ENCODE results near the gene SLC38A11.

GRCh38 chr2:164981217-164981990, 26.1 kb upstream of the SLC38A11 start:
- no peak for TF ChIP-seq PATZ1 (CRISPR knock-in tag; IDR thresholded peaks at IDR 0.05; ENCODE audit: borderline replicate concordance)
- TF ChIP-seq BACH2 (CRISPR knock-in tag; IDR thresholded peaks at IDR 0.05; ENCODE audit: borderline replicate concordance): no peak
- no peak for TF ChIP-seq ZFP3 (CRISPR knock-in tag; IDR thresholded peaks at IDR 0.05)
- no peak for TF ChIP-seq ZFP30 (CRISPR knock-in tag; IDR thresholded peaks at IDR 0.05)
- TF ChIP-seq TSHZ2 (CRISPR knock-in tag; IDR thresholded peaks at IDR 0.05): no peak
- TF ChIP-seq ZNF70 (CRISPR knock-in tag; IDR thresholded peaks at IDR 0.05): no peak
- TF ChIP-seq CSDC2 (CRISPR knock-in tag; IDR thresholded peaks at IDR 0.05): no peak
- TF ChIP-seq ARNTL (CRISPR knock-in tag; IDR thresholded peaks at IDR 0.05; ENCODE audit: borderline replicate concordance, low read depth): no peak
- no peak for TF ChIP-seq SNAI2 (CRISPR knock-in tag; IDR thresholded peaks at IDR 0.05)
- TF ChIP-seq CSRNP3 (CRISPR knock-in tag; IDR thresholded peaks at IDR 0.05): no peak
- TF ChIP-seq ESRRG (CRISPR knock-in tag; IDR thresholded peaks at IDR 0.05): no peak

Data from SK-N-SH treated with all-trans-retinoic acid at 6 μM for 48 hours (cell line).